GM12875 (cell line): ENCODE data around the gene SIGLECL1.

ENCODE experiments used
- H3K4me3 ChIP-seq: one replicate; pipeline ENCODE4 v1.5.1; 2011; ENCODE audit warnings: low read depth, low read length, control low read depth
- CTCF ChIP-seq: IDR thresholded peaks from 2 replicates; pipeline ENCODE4 v1.5.1; 2011; ENCODE audit warnings: low read depth, mild to moderate bottlenecking, control low read depth, inconsistent platforms, low read length, moderate library complexity, borderline replicate concordance; ENCODE audit not compliant: insufficient read depth

Gene SIGLECL1

DNA sequence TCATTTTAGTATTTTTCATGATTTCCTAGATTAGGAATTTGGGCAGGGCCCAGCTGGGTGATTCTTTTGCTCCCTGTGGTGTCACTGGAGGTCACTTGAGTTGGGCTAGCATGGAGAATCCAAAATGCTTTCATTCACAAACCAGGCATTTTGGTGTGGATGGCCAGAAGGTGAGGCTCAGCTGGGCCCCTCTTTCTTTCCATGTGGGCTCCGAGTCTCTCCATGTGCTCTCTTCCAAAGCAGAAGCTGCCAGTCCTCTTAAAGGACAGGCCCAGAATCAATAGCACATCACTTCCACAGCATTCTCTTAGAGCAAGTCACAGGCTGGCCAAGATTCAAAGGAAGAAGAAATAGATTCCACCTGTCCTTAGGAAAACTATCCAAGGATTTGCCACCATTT is 38.8 kb downstream of the SIGLECL1 start:
- TF ChIP-seq CTCF, result no peak

DNA sequence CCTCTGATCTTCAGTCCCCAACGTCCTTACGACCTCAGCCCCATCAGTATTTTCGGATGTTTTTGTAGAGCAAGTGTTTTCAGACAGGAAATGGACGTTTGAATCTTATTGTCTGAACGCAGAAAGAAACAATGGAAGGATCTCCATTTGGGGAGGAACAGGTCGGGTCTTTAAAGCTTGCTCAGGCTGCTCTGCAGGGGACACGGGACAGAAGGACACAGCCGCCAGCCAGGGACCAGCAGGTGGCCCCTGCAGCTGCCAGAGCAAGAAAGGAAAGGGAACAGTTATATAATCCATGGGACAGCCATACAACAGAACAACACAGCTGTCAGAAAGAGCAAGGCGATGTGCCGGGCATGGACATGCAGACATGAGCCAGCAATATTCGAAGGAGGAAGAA is 42.1 kb downstream of the SIGLECL1 start:
- H3K4me3 ChIP-seq, result no peak overlapping the region
- TF ChIP-seq CTCF, result no peak

More for the DNA sequence above, 38.8 kb downstream of the SIGLECL1 start:
- H3K4me3 ChIP-seq, result no peak overlapping the region

GRCh38 chr19:51293571-51294210 is 42.8 kb downstream of the SIGLECL1 start:
- no peak for TF ChIP-seq CTCF
- H3K4me3 ChIP-seq, result no peak overlapping the region

DNA sequence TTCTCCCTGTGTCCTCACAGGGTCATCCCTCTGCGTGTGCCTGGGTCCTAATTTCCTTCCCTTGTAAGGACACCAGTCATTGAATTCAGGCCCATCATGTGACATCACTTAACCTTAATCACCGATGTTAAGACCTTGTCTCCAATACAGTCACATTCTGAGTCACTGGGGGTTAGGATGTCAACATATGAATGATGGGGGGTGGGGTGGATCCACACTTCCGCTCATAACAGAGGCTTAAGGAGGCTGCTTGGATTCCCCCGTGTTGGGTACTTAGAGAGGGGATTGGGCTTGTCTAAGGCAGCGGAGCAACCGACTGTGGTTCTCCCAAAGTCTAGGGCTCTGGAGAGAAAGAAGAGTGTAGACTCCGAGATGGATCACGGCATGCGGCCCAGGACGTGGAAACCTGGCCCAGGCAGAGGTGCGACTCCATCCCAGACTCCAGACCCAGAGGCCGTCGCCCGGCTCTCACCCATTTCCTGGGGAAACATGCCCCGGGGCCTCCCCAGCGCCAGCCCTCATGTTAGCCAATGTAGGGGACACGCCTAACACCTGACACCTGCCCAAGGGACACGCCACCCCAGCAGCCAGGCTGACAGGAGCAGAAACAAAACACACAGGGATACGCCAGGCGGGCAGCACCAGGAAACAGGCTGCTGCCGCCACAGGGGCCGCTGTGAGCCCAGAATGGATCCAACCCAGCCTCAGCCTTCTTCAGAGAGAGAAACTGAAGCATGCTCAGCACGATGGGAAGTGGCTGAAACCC is 43.5 kb downstream of the SIGLECL1 start:
- no peak for TF ChIP-seq CTCF

DNA sequence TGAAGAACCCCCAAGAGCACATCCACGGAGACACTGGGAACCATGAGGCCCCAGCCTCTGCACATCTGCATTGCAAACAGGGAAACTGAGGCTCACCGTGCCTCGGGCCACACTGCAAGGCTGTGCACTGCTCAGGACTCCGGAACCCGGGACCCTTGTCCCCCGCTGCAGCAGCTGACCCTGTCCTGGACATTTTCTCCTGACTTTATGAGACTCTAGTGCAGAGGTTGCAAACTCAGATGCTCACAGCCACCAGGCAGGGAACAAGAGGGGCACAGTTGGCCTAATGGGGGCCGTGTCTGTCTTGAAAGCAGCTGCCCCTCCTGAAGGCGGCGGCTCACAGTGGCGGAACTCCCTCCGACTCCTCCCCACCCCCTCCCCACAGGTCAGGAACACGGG is 44.1 kb downstream of the SIGLECL1 start:
- no peak overlapping the region for H3K4me3 ChIP-seq
- no peak for TF ChIP-seq CTCF

More for the DNA sequence above, 43.5 kb downstream of the SIGLECL1 start:
- H3K4me3 ChIP-seq, result no peak overlapping the region

DNA sequence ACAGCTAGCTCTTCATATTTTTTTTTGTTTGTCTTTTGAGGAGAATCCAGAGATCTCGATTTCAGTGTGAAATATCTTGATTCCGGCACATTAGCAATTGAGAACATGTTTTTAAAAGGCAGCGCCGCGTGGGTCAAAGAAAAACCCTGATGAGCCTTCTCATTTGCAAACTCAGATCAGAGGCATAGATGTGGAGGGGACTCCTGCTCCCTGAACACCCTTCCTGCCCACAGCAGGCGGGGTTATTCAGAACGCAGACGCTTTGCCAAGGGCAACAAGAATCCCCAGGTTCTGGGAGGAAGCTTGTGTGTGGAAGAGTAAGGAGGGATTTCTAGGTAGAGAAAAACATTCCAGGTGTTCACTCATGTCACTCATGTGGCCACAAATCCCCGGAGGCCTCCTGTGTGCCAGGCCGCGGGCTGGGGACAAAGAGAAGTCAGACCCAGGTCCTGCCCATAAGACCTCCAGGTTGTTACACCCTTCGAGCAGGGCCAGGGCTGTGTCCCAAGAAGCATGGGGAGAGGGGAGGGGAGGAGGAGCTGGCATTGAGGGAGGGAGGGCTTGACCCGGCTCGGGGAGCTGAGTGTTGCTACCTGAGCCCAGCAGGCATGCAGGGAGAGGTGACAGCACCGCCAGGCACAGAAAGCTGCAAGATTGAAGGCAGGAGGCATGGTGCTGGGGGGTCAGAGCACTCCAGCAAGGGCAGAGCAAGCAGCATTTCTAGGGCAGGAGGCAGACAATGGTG is 44.7 kb downstream of the SIGLECL1 start:
- no peak for TF ChIP-seq CTCF
- no peak overlapping the region for H3K4me3 ChIP-seq
